Amygdala (tissue), 56 donors: ENCODE data around the gene TULP4.
"Not testable (repeated sequence)": the region's sequence is repeated elsewhere in the genome, so short reads cannot be mapped to it uniquely, and the experiment has no call there.

Experiments used
- DNase-seq, 56 donors: peaks; one replicate each; lab custom pipeline; 2025; lab: John Stamatoyannopoulos, UW

TULP4 gene

DNA sequence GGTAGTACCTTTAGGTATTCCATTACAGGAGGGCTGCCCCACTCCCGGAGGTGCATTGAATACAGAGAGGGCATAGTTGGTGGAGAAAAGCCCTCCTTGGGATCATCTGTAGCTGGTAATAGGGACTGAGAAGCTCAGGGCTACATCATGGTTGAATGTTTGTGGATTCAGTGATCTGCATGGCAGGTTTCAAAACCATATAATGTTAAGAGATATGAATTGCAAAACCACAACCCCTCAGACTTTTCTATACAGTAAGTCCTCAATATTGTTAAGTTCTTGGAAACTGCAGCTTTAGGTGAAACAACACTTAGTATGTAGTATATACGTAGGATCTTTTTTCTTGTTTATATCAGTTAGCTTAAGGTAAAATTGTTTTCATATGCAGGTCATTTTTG, 11.3 kb downstream of the TULP4 start:
- no peak for DNase-seq

DNA sequence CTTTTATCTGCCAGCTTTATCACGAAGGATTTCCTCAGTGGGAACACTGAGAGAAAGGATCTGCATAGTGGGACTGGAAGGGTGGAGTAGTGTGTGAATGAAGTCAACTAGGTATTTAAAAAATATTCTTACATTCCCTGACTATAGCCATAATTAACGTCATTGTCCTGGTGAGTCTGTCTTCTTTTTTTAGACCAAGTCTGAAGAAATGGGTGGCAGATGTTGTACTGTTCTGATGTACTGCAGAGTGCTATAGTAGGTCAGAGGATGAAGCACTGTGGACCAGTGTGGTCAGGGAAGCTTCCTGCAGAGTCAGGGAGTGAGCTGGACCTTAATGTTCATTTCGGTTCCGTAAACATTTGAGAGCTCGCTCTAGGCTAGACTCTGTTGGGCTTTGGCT, 11.9 kb downstream of the TULP4 start:
- no peak for DNase-seq

DNA sequence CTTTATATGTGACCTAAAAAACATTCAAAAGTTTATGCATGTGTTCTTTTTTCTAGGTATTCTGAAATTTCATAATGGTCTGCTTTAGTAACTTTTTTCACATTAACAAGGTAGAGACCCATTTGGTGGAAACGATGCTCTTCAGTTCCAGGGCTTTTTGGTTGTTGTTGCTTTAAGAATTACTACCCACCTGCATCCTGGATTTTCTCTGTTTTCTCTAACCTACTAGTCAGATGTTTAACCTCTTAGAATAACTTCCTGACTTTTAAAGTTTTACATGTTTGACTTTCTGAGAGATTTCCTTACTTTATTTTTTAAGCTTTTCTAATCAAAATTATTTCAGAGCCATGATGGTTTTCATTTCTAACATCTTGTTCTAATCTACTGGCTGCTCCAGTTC, 14.9 kb downstream of the TULP4 start:
- DNase-seq = no peak

DNA sequence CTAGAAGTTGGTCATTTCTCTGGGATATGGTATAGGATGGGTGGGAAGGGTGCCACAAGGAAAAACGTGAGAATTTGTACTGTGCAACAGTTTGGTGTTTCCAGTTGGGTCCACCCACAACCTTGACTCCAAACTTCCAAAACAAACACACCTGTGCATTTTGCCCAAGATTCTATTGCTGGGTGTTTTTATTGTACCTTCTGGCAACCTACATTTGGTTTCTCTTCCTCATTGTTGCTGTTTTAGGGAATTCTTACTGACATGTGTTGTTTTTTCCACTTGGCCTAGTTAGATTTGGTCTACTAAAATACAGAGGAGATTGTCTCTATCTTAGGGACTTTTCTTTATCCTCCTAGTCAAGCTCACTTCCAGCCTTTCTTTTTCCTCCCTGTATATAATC, 16.7 kb downstream of the TULP4 start:
- DNase-seq = no peak

DNA sequence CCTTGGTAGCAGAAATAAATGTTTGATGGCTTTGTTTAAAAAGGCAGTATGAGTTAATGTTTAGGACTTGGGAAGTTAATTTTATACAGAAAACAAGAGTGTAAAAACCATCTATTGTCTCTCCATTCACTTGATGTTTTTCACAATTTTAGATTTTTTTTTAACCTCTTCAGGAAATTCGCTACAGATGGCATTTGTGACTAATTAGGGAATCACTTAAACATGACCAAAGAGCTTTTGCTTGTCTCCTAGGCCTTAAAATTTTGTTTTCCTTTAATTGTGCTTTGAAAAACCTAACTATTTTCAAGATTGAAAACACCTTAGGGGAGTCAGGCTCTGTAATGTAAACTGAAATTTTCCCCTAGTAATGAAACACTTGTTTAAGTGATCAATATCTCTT, 17.3 kb downstream of the TULP4 start:
- DNase-seq = no peak

DNA sequence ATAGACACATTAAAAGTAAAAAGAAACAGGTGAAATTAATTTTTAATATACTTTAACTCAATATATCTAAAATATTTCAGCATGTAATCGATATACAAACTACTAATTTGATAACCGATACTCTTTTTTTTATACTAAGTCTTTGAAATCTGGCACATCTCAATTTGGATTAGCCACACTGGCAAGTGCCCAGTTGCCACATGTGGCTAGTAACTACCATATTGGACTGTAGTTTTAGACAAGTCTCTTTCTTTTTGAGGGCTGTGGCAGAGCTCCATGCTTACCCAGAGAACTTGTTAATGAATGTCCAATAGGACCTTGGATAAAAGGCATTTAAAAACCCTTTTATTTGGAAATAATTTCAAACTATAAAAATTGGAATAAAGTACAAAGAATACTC, 17.8 kb downstream of the TULP4 start:
- DNase-seq = no peak

DNA sequence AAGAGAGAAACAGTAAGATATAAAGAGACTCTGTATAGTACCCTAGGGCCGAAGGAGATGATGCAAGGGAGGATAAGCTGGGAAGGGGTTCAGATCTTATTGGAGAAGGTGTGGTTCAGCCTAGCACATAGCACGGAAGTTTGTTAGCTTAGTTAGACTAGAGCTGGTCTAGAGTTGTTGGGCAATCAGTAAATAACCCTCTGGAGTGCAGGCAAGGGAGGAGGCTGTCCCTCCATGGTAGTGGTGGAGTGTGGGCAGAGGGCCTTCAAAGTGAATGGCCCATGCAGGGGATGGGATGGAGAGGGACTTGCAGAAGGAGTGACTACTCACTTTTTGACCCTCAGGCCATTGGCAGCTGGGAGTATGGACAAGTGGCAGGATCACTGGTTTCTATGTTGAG, 20.0 kb downstream of the TULP4 start:
- no peak for DNase-seq

DNA sequence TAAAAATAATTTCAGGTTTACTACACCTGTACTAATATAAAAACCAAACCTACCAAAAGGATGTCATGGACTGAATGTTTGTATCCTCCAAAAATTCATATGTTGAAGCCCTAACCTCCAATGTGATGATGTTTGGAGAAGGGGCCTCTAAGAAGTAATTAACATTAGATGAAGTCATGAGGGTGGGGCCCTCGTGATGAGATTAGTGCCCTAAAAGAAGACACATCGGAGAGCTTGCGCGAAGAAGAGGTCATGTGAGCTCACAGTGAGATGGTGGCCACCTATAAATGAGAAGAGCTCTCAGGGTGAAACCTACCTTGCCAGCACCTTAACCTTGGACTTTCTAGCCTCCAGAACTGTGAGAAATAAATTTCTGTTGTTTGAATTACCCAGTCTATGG, 20.8 kb downstream of the TULP4 start:
- no peak for DNase-seq

DNA sequence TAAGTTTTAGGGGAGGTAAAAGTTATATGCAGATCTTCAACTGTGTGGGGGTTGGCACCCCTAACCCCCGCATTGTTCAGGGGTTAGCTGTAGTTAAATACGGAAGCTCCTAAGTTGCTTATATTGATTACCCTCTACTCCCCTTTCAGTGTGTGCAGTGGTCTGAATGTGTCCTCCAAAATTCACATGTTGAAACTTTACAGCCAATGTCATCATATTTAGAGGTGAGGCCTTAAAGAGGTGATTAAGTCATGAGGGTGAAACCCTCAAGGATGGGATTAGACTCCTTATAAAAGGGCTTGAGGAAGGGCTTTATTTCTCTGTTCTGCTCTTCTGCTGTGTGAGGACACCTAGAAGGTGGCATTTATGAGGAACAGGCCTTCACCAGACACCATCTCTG, 22.3 kb downstream of the TULP4 start:
- no peak for DNase-seq

DNA sequence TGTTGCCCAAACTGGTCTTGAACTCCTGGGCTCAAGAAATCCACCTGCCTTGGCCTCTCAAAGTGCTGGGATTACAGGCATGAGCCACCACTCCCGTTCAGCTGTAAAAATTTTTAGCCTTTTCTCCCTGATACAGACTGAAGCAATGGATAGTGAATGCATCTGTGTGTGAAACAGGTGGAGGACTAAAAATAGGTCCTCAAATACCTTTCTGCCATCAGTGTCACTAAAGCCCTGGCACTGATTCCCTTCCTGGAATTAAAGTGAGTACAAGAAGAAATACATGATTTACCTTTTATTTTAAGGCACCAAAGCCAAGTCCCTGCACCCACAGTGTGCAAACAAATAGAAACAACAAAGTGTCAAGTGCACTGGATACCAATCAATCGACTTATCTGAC, 25.1 kb downstream of the TULP4 start:
- DNase-seq = no peak

DNA sequence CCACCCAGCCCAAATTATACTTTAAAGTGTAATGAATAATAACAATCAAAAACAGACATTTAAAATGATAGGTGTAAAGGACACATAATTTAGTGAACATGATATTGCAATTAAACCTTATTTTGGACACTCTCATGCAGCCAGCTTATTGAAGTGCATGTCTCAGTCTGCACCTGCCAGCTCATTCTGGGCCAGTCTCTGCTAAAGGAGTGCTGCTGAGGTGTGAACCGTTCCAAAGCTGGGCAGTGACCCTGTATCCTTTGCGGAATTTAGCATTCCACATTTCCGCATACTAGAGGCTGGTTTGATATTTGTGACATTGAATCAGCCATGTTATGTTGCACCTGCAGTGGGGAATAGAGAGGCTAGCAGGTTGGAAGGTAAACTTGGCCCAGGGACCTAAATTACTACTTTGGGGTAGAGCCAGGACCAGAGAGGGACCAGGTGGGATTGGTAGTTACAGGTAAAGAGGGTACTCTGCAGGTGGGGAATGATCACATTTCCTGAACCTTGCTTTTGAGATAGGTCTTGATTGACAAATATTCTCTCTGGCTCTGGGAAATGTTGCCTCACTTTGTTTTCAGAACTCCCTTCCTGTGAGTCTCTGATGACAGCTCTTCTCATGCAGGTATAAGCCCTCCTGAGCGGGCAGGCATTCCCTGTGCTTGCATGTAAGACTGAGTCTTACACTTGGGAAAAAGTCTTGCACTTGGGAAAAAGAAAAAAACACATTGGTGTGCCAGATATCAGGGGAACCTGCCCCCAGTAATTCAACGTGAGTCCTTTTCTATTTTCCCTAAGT, 26.2 kb downstream of the TULP4 start:
- DNase-seq = no peak

DNA sequence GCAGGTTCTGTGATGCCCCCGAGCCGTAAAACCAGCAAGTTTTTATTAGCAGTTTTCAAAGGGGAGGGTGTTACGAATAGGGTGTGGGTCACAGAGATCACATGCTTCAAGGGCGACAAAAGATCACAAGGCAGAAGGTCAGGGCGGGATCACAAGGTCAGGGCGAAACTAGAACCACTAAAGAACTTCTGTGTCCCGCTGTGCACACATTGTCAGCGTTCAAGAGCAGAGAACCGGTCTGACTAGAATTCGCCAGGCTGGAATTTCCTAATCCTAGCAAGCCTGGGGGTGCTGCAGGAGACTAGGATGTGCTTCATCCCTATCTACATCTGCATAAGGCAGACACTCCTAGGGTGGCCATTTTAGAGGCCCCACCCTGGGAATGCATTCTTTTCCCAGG, 26.9 kb downstream of the TULP4 start:
- DNase-seq = not testable (repeated sequence)

DNA sequence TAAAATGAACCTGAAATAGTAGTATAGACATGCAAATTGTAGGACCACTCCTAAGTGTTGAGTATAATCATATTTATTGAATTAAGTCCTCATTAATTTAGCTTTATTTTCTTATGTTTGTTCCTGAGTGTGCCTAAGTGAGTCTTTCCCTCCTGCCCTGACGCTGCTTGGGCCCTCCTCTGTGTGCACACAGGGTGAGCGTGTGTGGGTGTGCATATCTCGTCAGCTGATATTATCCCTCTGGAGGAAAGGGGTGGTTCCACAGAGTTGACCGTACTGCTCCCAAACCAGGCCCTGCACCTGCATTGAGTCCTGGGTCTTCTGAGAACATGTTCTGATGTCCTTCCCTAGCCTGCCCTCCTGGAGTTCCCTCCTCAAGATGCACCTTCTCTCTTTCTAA, 28.0 kb downstream of the TULP4 start:
- no peak for DNase-seq

DNA sequence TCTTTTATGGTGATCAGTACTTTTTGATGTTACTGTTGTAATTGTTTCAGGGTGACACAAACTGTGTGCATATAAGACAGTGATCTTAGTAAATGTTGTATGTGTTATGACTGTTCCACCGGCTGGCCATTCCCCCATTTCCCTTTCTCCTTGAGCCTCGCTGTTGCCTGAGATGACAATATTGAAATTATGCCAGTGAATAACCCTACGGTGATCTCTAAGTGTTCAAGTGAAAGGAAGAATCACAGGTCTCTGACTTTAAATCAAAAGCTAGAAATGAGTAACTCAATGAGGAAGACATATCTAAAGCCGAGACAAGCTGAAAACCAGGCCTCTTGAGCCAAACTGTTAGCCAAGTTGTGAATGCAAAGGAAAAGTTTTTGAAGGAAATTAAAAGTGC, 32.3 kb downstream of the TULP4 start:
- no peak for DNase-seq

DNA sequence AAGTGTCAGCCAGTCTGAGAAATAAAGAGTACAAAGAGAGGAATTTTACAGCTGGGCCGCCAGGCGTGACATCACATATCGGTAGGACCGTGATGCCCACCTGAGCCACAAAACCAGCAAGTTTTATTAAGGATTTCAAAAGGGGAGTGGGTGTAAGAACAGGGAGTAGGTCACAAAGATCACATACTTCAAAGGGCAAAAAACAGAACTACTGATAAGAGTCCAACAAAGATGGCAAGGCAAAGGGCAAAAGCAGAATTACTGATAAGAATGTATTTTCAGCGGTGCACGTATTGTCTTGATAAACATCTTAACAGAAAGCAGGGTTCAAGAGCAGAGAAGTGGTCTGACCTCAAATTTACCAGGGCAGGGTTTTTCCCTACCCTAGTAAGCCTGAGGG, 33.2 kb downstream of the TULP4 start:
- not testable (repeated sequence) for DNase-seq

DNA sequence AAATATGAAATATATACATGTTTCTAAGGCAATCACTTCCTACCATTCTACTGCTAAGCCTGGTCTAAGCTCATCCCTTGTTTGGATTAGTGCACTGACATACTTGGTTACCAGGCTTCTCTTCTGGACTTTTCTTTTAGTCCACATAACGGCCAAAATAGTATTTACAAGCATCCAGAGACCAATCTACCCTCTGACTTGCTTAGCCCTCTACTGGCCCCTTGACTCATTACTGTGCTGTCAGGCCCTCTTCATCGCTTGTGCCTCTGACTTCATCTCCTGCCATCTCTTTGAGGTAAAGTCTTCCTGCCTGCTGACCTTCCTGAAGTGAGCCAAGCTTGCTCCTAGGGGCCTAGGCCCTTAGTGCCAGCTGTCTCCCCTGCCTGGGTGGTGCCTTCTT, 35.1 kb downstream of the TULP4 start:
- no peak for DNase-seq

DNA sequence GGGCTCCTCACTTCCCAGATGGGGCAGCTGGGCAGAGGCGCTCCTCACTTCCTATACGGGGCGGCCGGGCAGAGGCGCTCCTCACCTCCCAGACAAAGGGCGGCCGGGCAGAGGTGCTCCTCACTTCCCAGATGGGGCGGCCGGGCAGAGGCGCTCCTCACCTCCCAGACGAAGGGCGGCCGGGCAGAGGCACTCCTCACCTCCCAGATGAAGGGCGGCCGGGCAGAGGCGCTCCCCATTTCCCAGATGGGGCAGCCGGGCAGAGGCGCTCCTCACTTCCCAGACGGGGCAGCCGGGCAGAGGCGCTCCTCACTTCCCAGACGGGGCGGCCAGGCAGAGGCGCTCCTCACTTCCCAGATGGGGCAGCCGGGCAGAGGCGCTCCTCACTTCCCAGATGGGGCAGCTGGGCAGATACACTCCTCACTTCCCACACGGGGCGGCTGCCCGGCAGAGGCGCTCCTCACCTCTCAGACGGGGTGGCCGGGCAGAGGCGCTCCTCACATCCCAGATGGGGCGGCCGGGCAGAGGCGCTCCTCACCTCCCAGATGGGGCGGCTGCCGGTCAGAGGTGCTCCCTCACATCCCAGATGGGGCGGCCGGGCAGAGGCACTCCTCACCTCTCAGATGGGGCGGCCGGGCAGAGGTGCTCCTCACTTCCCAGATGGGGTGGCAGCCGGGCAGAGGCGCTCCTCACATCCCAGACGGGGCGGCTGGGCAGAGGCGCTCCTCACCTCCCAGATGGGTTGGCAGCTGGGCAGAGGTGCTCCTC, 36.7 kb downstream of the TULP4 start:
- DNase-seq = not testable (repeated sequence)

DNA sequence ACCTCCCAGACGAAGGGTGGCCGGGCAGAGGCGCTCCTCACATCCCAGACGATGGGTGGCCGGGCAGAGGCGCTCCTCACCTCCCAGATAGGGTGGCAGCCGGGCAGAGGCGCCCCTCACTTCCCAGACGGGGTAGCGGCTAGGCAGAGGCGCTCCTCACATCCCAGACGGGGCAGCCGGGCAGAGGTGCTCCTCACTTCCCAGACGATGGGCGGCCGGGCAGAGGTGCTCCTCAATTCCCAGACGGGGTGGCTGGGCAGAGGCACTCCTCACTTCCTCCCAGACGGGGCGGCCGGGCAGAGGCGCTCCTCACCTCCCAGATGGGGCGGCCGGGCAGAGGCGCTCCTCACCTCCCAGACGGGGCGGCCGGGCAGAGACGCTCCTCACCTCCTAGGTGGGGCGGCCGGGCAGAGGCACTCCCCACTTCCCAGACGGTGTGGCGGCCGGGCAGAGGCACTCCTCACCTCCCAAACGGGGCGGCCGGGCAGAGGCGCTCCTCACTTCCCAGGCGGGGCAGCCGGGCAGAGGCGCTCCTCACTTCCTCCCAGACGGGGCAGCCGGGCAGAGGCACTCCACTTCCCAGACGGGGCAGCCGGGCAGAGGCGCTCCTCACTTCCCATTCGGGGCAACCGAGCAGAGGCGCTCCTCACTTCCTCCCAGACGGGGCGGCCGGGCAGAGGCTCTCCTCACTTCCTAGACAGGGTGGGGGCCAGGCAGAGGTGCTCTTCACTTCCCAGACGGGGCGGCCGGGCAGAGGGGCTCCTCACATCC, 37.4 kb downstream of the TULP4 start:
- not testable (repeated sequence) for DNase-seq

DNA sequence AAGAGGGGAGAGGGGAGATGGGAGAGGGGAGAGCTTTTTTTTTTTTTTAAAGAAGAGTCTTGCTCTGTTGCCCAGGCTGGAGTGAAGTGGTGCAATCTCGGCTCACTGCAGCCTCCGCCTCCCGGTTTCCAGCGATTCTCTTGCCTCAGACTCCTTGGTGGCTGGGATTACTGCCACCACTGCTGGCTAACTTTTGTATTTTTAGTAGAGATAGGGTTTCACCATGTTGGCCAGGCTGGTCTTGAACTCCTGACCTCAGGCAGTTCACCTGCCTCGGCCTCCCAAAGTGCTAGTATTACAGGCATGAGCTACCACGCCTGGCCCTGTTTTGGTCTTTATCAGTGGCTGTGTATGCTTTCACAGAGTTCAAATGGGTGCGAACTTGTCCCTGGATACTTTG, 38.5 kb downstream of the TULP4 start:
- not testable (repeated sequence) for DNase-seq

DNA sequence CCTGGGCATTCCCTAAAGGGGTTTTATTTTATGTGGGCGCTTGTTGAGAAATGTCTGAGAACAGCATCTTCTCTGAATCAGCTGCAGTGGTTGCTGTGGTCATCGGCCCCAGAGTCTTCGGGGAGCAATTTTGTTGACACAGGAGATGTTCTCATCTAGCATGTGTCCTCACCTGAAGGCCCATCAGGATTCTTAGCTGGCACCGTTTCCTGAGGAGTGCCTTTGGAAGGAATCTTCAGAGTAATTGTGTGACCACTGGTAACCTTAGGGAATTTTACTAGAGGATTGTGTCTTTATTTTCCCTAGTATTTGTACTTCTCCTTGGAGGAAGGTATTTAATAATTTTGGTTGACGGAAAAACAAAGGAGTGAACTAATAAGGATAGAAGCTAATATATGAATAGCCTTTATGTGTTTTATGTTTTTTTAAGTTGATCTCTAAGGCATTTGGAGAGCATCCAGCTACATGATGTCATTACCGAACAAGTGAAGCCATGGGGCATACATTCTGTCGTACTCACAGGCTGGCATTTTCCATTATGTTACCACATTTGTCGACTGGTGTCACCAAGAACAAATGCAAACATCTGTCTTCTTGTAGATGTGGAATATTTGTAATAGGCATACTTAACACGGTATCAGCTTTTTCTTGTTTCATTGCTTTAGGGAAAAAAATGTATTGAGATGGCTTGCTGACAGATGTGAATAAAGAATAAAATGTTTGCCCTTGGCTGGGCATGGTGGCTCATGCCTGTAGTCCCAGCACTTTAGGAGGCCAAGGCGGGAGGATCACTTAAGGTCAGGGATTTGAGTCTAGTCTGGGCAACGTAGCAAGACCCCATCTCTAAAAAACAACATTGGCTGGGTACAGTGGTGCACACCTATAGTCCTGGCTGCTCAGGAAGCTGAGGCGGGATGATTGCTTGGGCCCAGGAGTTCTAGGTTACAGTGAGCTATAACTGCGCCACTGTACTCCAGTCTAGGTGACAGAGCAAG, 41.9 kb downstream of the TULP4 start:
- no peak for DNase-seq
